ENCODE results near the gene WWTR1.

WWTR1 gene

GRCh38 chr3:149472030-149472797 lies 185.6 kb downstream of the WWTR1 start:
- DNase-seq (ENCODE audit: low spot score) = no peak

GRCh38 chr3:149470381-149470780 lies 187.4 kb downstream of the WWTR1 start:
- no peak for DNase-seq (ENCODE audit: low spot score)

GRCh38 chr3:149468504-149469212 lies 189.2 kb downstream of the WWTR1 start:
- no peak for DNase-seq (ENCODE audit: low spot score)

All from hematopoietic multipotent progenitor cell treated with erythropoietin and hydrocortisone succinate and interleukin-3 and kit ligand, for 15 days (in vitro differentiated cells).